GM18873 (cell line): ENCODE results near the gene FNDC7.
"Not testable (repeated sequence)": the region's sequence is repeated elsewhere in the genome, so short reads cannot be mapped to it uniquely, and the experiment has no call there.

Experiments used
- ATAC-seq: cut with Tn5 transposase; IDR thresholded peaks from one replicate; pipeline ENCODE4 v1.9.1; 2021; ENCODE audit warnings: mild to moderate bottlenecking, moderate library complexity, moderate number of reproducible peaks; ENCODE audit not compliant: unreplicated experiment, low FRiP score

FNDC7 gene

DNA sequence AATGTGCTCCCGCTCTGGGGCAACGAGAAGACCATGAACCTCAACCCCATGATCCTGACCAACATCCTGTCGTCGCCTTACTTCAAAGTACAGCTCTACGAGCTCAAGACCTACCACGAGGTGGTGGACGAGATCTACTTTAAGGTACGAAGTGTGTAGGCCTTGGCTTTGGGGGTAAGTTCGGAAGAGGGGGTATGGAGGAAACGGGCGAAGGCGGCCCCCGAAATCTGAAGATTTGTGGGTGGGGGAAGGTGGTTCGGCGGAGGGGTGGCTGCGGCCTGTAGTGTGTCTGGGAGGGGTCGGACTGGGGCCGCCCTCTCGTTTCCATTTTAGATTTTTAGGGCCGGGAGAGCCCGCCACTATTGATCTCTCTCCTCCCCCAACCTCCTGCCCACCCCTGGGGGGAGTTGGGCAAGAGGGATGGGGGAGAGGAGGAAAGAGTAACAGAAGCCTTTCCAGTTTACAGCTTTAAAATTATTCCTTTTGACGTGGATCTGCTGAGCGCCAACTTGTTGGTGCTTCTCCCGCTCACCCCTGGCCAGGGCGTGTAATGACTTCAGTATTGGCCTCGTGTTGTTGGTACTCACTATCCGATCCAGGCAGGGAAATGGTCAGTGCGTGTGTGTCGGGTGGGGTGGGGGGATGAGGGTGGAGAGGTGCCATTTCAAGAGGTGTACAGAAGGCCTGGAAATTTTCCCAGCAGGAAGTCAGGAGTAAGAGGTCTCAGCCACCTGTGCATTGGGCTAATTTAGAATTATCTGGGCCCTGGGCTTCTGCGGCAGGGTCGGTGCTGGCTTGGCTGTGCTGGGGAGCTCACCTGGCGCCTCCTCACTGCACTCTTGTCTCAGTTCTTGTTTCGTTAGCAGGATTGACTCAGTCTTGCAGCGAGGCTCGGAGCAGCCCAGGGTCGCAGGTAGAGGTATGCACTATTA is 19.7 kb upstream of the FNDC7 start:
- peak; percentile 50 for ATAC-seq

DNA sequence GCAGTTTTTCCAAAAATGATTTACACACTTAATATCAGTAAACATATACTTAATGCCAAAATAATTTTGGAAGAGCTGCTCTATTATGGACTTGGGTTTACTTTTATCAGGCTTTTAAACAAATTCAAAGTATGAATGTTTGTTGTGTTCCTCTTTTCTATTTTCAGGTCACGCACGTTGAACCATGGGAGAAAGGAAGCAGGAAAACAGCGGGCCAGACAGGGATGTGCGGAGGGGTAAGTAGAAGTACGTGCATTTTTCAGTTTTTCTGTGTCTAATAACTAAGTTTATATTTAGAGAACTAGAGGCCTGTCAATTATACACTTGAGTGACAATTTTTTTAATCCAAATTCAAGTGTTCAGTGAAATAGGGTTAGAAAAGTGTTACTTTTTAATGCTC is 17.2 kb upstream of the FNDC7 start:
- no peak for ATAC-seq

DNA sequence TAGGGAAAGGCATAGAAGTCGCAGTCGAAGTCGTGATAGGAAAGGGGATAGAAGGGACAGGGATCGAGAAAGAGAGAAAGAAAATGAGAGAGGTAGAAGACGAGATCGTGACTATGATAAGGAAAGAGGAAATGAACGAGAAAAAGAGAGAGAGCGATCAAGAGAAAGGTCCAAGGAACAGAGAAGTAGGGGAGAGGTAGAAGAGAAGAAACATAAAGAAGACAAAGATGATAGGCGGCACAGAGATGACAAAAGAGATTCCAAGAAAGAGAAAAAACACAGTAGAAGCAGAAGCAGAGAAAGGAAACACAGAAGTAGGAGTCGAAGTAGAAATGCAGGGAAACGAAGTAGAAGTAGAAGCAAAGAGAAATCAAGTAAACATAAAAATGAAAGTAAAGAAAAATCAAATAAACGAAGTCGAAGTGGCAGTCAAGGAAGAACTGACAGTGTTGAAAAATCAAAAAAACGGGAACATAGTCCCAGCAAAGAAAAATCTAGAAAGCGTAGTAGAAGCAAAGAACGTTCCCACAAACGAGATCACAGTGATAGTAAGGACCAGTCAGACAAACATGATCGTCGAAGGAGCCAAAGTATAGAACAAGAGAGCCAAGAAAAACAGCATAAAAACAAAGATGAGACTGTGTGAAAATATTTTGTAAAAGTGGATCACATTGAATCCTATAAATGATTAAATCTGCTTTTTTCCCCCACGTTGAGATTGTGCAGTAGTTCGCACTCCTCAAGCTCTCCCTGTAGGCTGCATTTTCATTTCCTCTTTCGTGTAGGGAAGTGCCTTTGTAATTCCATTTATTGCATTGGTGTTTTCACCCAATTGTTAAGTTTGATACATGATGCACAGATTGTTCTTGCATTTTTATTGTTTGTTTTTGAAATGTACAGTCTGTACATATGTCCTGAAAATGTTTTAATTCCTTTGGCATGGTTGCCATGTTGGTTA is 13.1 kb upstream of the FNDC7 start:
- ATAC-seq = no peak

DNA sequence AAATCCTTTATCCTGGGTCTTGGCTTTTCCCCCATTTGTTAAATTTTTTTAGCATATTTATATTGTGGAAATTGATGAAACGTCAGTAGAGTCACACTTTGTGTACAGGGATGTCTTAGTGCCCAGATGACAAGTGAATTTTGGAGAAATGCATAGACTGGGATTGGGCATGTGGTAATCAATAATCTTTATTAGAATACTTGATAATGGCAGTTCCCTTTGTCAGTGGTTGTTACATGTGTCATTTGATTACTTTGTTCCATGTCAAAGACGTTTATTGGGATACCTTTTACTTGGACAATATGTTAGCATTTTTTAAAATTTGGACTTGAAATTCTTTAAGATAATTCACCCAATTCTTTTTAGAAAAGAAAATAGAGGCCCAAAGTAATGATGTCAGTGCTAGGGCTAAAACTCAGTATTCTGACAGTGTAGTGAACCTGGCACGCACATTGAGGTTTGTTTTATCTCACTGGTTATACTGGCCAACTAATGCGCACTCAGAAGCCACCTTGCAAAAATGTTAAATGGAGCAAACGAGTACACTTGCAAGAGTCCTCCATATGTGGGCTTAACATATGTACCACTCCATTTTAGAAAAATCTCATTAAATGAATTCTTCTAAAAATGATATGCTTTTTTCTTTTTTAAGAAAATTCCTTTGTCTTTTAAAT is 11.4 kb upstream of the FNDC7 start:
- no peak for ATAC-seq

DNA sequence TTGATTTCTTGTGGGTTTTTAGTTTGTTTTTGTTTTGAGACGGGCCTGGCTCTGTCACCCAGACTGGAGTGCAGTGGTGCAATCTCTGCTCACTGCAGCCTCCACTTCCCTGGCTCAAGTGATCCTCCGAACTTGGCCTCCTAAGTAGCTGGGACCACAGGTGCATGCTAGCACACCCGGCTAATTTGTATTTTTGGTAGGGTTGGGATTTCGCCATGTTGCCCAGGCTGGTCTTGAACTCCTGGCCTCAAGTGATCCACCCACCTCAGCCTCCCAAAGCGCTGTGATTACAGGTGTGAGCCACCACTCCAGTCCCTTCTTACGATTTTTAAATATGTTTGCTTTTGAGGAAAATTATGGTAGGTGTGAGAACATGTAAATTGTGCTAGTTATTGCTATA is 10.6 kb upstream of the FNDC7 start:
- ATAC-seq = not testable (repeated sequence)

DNA sequence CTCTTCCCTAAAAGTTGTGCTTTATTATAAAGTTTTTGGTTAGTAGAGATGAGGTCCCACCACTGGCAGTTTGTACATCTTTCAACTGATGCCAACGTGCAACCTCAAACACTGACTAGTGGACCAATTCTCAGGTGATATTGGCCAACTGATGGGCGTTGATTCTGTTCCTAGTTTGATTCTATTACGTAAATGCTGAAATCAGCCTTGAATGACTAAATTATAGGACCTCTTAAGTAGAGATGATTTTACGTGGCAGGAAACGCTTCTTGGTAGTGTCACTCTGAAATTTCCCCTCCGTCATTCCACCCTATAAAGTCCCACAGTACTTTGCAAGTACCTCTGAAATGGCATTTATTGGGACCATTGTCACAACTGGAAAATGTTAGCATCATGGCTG is 8.8 kb upstream of the FNDC7 start:
- ATAC-seq = no peak

DNA sequence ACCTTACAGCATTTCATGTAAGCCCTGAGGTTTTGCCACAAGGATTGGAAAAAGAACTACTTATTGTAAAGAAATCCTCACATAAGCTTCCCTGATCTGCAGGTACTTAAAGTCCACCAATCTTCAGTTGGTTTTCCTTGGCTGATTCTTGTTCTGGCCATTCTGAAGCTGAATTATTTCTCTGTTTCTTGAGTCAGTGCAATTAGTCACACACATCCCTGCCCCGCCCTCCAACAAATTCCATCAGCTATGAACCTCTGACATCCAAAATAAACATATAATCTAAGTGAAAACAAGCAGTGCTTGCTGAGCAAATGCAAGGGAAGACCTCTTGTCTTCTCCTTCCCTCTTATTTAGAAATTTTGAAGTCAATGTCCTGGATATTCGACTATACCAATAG is 8.2 kb upstream of the FNDC7 start:
- ATAC-seq = no peak

DNA sequence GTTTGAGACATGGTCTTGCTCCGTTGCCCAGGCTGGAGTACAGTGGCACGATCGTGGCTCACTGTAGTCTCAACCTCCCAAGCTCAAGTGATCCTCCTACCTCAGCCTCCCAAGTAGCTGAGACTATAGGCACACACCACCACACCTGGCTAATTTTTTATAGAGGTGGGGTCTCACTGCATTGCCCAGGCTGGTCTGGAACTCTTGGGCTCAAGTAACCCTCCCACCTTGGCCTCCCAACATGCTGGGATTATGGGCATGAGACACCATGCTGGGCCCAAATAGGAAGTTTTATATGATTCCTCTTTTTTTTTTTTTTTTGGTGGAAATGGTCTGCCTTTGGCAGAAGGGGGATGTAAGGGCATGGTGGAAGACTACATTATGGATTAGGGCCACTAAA is 6.1 kb upstream of the FNDC7 start:
- ATAC-seq = no peak

DNA sequence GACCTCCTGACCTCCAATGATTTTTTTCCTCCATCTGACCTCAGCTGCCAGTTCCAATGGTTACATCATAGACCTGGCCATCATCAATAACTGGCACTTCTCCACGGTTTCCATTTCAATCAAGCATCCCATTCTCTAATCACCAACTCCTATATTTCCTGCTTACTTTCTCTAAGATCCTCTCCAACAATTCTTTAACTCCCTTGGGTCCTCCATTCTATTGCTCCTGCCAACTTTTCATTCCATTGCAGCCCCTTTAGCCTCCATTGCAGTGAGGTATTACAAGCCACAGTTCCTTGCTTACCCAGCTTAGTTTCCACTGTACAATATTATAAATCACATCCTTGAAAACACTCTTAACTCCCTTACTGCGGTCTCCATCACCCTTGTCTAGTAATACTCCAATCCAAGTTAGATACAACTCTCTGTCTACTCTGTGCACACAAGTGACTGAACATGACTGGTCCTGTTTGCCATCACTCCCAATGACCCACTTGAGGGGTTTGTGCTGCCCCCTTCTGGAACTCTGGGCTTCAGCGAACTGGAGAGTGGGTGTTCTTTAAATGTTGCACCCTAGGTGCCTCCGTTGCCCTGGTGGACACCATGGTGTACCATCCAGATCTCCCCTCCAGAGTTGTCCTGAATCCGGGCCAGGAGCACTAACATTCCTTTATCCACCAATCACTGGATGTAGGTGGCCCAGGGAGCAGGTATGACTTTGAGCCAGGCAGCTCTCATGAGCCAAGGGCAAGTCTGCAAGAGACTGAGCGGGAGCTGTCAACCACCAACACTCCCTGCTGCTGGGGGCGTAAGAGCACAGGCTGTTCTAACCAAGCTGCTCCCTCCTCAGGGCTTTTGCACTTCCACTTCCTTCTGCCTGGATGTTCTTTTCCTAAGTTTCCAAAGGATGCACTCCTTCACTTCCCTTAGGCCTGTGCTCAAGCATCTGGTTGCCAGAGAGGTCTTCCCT is 3.7 kb upstream of the FNDC7 start:
- ATAC-seq = no peak

DNA sequence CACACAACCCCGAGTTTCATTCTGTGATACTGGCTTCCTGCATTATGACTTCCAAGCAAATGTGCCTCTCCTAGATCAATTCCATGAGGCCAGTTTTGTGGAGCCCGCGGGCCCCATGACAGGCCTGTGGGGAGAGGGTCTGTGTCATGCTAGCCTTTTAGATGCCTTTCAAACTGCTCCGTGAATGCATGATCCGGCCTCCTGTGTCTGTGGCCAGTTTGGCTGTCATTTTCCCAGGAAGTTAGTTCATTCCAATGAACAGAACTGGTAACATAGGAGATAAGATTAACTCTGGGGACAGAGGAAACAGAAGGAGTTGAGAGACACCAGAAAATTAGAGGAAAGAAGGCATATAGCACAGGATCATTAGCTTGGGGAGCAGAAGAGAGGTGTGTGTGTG is 3.2 kb downstream of the FNDC7 start:
- no peak for ATAC-seq

DNA sequence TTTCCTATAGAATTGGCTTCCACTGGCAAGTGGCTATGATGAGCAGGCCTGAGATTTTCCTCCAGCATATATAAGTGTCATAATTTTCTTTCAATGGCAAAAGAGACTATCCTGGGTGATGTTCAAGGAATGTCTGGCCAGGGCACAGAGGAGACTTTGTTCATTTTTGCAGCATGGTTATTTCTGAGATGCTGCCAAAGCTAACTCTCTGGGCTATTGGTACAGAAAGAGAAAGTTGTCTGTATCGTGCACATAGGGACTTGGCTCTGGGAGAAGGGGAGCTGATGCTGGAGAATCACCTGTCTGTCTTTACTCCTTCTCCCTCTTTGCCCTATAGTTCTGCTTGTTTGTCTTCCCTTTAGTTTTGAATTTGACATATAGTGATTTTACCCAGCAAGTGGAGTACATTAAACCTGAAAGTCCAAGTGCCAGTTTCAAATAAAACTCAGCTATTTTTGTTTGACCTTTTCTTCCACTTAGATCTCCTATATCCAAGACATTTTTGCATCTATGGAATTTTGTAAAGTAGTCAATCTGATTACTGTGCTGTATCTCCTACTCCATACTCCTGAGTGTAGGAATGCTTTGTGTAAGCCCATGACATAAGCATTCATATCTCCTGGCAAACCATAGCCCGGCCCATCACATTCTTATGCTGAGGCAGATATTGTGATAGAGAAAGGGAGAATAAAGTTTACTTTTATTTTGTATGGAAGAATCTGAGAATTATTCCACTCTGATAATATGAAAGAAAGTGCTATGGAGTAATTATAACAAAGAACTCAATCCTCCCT is 3.9 kb downstream of the FNDC7 start:
- ATAC-seq = no peak

DNA sequence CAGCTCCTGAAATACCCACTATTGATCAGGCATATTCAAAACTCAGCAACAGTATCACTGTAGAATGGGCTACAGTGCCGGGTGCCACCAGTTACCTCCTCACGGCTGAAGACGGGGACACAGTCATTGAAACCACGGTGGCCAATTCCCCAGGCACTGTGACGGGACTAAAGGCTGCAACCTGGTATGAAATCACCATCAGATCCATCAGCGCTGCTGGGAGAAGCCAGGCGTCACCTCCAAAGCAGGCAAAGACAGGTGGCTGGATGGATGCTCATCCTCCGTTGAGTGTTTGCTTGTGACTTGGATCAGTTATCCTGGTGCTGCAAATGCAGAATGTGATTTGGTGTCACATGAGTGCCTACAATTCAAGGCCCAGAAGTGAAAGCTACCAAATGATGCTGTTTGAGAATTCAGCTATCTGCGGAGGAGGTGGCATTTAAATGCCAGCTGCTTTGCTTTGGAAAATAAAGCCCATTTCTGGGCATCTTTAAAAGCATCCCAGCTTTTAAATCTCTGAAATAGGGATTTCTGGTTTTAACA is 5.1 kb downstream of the FNDC7 start:
- ATAC-seq = no peak

DNA sequence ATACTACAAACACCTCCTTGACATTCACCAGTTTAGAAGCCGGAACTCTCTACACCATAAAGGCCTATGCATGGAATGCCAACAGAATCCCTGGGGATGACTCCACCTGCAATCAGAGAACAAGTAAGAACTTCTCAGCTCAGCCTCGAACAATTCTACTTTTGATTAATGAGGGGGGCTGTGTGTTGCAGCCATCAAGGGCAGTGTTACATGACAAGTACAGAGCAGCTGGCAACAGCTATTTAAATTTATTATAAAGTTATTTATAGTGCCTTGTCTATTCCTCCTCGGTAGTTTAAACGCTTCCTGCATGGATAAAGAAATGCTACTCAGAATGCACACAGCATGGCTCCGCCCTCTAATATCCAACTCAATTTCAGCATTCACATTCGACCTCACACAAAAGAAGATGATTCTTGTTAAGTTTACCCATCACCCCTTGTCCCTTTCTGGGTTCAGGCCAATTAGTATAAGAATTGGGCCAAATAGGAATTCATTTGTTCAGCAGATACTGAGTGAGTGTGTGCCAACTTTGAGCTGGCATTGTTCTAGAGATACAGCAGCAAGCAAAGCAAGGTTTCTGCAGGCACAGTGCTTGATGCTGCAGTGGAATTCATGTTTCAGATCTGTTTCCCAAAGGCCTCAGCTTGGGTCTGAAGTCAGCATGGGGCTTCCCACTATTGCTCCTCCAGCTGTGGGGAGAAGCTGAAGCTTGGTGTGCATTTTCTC is 6.4 kb downstream of the FNDC7 start:
- ATAC-seq = no peak

DNA sequence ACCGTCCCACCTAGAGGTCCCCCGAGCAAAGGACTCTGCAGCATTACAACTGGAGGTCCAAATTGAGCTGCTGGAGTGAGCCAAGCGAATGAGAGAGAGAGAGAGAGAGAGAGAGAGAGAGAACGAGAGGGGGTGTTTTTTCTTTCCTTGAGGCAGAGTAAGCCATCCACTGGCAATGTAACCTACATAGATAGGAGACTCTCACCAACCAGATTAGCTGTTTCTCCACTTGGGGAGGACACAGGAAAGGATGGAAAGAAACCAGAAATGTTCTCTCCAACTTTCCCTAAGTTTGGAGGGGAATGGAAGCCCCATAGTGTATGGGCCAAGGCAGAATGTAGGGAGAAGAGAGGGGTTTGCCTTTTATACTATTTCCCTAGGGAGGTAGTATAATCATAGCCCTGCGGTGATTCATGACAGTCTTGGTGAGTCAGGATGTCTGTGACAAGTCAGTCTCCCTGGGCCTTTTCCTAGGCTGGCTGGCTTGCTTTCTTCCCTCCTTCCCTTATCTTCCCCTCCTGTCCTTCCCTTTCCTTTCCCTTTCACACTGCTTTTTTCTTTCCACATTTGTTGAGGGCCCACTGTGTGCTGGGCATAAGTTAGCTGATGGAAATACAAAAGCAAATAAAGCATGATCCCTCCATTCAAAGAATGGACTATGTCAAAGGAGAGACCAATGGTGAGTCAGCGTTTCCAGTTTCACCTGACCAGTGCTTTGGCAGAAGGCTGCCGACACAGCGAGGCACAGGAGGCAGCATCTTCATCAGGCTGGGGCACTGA is 7.1 kb downstream of the FNDC7 start:
- ATAC-seq = no peak

DNA sequence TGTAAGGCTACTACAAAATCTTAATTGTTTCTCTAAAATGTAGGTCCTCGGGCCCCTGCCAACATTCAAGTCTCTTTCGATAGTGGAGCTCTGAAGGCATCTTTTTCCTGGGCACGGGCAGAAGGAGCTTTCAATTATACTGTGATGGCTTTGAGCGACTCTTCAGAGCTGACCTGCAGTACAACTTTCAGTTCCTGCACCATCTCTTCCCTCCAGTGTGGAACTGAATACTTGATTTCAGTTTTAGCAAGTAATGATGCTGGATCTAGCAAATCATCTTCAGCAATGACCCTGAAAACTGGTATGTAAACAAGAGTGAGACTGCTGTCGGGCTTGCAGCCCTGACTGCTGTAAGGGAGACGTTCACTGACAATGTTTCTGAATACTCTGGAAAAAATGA is 9.6 kb downstream of the FNDC7 start:
- ATAC-seq = no peak

DNA sequence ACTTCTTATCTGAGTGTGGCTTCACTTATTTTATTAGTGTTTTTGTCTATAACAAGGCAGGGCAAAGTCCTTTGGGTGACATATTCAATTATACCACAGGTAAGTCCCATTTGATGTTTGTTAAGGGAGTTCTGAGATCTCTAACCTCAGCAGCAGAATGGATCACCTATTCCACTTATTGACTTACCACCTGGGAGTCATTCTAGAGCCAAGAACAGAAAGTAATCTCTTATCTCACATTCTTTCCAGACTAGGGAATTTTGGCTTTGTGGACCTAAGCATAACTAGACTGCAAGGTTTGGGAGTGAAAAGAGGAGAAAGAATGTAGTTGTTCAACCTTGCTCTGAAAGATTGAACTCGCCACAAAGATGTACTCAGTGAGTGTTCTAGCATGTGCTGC is 13.2 kb downstream of the FNDC7 start:
- ATAC-seq = no peak

DNA sequence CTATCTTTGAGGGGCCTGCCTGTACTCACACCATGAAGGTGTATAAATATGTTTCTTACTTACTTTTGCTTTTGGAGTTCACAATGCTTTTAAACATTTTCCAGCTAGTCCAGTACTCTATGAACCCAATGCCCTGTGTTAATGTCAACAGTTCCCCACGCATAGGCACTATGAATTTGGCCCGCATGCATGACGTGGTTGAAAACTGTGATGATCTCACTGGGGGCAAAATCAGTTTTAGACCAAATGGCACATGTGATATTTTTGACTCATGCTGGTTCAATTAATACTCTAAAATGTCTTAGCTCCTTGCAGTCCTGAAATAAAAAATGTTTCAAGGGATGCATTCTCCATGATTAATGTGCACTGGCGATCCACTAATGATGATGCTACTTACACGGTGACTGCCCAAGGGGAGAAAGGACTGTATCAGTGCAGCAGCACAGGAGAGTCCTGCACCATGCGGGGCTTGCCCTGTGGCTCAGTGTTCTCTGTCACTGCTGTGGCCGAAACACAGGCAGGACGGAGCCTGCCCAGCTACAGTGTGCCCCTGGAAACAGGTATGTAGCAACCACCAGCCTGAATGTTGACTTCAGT is 15.7 kb downstream of the FNDC7 start:
- no peak for ATAC-seq
